ENCODE data around the gene MYLK.

Gene MYLK

DNA sequence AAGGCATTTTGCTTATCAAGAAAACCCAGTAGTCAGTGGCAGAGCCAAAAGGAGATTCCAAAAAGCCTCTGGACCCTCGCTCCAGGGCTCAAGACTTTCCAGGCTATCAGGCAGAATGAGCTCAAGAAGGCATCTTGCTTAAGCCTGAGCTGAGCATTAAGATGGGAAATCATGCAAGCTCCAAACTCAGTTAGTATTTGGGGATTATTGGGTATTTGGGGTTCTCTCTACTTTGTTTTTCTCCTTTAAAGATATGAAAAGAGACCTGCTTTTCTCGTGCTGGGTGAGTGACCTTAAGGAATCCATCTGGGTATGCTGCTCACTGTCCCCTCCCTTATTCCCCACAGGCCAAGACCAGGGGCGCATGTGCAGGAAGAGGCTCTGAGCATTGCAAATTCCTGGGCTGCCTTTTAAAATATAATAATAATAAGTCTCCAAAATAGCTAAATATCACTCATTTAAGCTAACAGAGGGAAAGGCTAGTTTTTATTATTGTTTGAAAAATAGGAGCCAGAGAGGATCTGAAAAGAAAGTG, 223.9 kb downstream of the MYLK start:
- DNase-seq: no peak

DNA sequence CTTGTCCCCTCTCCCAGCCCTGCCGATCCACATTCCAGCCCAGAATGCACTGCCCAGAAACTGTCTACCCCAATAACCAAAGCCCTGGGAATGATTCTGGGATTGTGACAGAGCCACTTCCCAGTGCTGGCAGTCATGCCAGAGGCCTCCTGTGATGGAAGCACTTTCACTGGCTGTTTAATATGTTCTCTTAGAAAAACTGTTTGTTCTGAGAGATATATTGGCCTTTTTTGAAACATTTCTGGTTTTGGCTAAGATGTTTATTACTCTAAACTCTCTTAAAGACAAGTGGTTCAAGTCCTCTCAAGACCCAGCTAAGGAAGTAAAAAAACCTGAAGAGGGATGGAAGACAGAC, 225.3 kb downstream of the MYLK start:
- DNase-seq: no peak

DNA sequence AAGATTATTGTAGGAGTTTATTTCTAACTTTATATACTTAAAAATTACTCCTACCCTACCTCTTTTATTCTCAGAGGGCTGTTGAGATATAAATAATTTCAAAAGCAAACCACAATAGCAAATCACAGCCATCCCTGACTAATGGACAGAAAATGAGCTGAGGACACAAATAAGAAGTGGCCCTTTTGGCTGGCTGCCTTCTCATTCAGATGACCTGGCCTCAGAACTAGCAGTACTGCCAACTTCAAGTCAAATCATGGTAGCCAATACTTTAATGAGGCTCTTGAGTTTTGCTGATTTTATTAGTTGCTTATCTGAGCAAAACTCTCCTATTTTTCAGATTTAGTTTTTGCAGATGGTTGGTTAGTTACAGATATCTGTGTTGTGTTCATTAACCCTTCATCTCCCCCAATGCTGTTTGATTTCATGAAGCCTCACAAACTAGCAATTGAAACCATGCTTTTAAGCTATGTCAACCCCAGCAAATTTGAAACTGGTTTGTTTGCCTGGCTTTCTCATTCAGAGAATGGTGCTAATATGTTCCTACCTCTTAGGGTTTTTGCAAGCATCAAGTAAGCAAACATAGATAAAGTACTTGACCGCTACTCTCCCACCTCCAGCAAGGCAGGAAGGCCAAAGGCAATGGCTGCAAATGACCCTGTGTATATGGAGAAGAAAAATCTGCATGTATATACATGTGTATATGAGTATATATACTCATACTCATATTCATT, 225.8 kb downstream of the MYLK start:
- DNase-seq: no peak

DNA sequence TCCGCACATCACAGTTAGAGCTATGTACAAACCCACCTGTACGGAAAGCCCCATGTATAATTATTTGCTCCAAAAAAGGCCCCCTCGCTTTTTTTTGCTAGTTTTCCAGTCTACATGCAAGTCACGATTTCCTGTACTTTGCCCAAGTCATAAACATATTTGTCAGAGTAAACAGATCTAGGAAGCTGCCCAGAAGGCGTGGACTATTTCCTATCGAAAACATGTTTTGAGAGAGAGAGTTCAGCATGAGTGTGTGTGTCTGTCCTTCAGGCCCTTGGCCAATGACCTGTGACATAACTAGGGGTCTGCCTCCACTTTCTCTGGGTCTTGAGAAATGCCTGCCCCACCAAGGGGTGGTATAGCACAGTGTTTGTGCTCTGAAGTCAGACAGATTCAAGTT, 226.6 kb downstream of the MYLK start:
- DNase-seq: no peak

DNA sequence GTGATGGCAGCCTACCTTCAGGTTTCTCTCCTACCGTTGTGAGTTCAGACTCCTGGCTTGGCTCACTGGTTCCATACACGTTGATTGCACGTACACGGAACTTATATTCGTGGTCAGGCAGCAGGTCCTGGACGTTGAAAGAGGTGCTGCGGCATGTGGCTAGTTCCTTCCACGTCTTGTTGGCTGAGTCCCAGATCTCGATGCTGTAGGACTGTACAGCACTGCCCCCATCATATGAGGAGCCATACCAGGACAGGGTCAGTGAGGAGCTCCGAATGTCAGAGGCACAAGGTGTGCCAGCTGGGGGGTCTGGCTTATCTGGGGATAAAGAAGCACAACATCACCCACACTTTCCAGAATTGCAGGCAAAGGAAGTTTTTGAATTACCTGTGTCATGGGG, 227.0 kb downstream of the MYLK start:
- no peak for DNase-seq

DNA sequence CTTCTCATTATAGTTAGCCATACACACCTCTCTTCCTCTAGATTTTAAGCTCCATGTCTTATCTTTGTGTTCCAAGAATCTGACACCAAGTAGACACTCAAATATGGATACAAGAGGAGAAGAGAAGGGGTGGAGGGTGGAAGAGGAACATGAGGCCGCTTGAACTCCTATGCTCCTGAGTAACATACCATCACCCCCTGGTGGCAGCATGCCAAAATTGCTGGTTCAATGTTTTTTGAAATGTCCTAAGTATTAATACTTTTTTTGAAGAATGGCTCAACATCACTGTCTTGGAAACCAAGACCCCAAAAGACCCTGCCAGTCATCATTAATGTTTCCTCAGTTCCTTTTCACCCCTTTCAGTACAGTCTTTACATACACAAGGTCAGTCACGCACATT, 227.4 kb downstream of the MYLK start:
- DNase-seq: no peak

DNA sequence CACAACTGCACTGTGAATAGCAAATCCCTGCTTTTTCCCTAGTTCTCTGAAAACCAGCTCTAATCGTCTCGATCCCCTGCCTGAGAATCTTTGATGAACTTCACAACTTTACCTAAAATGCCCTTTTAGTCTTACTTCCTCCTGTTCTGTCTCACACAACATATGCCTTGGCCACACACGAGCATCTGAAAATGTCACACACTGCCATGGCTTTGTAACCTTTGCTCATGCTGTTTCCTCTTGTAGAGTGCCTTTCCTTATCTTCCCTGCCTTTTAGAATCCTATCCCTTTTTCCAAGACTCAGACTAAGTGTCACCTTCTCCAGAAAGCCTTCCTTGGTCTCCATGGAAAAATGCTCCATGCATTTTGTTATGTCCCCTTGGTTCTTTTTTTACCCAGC, 227.9 kb downstream of the MYLK start:
- no peak for DNase-seq

DNA sequence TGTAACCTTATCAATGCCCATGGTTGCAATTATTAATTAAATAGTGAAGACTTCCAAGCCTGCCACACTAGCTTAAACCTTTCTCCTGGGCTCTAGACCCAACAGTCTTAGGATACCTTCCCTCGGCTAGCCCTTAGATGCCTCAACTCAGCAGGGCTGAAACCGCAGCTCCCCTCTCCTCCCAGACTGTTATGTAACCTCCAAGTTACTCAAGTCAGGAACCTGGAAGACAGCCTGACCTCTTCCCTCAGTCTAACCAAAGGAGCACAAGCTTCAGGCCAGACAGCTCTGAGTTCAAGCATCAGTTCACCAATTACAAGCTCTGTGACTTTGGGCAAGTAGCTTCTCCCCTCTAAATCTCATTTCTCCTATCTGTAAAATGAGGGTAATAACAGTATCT, 228.7 kb downstream of the MYLK start:
- DNase-seq: no peak

DNA sequence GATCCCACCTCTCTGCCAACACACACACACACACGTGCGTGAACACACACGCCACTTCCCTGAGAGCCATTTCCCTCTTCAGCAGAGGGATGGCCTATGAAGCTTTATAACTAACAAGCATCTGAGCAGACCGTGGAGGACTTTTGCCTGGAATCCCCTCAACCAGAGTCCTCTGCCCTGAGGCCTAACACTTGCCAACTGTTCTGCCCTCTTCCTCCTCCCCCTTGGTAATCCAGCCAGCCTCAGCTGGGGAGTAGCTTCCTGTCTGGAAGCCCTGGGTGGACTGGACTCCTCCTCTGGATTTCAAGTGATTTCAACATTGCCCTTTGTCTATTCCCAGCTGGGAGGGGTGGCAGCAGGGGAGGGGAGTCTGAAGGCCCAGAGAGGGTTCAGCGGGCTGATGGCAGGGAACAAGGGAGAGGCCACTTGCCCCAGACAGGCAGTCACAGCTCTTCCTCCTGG, 230.9 kb downstream of the MYLK start:
- DNase-seq: peak; percentile 15

DNA sequence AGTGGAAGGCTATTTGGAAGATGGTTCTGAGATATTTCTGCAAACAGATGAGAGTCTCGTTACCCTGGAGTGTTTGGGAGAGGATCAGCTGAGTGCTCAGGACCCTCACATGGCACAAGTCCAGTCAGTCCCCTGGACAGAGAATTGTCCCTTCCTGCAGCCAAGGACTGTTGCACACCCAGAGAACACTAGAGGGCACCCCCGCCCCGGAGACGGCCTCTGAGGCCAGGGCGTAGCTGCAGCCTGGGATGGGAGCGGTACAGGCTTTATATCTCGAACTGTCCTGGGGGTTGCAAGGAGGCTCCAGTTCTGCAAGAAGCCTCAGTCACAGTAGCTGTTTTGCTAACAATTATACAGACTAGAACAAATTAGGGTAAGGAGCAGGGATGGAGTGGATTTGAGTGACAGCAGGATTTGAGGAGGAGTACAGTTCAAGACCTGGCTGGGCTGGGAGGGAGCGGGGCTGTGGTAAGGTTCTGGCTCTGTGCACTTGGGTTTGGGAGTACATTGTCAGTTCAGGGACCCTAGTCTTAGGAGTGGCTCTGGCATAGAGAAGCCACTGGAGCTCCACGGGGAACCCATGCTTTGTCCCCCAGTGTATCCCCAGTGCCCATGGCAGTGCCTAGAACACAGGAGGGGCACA, 231.7 kb downstream of the MYLK start:
- peak; percentile 66 for DNase-seq

DNA sequence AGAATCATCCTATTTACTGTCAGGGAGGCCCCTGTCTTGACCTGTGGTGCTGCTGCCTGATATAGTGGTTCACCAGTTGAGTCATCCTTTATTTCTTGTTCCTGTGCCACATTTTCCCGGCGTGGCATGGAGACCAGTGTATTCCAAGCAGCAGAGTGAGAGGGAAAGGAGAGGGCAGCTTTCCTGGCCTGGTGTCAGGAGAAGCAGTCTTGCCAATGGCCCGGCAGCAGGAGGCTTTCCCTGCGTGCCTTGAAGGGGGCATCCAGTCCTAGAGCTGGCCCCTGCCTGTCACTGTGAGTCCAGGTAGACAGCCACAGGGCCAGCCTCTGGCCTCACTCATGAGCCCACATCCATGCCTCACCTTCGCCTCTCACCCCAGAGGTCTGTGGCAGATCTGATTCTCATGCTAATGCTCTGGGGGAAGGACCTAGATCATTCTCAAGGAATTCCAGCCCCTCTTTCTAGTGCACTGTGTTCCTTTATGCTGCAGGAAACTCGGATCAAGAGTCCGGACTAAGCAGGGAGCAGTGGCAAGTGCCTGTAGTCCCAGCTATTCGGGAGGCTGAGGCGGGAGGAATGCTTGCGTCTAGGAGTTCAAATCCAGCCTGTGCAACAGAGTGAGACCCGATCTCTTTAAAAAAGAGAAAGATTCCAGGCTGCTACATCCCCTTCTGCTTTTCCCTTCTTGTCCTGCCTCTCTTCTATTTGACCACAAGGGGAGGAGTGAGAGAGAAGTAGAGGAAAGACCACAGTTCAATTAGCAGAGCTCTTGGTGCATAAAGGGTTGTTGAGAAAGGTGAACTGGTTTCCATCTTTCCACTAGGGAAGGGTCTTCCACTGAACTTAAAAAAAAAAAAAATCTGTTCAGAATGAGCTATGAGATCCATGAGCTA, 232.4 kb downstream of the MYLK start:
- no peak for DNase-seq

DNA sequence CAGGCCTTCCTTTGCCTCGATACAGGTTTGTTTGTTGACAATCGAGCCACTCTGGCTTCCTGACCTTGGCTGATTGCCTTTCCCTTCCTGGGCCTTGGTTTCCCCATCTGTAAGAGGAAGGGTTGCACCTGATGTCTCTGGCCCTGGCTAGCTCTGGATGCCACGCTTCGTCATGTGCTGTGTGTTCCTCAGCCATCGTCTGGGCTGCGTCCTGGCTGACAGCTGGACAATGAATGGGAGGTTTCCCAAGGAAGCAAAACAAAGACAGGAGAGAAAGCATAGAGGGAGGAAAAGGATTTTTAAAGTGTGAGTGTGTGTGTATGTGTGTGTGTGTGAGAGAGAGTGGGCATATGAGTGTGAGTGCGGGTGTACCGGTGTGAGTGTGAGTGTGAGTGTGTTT, 234.0 kb downstream of the MYLK start:
- DNase-seq: no peak

DNA sequence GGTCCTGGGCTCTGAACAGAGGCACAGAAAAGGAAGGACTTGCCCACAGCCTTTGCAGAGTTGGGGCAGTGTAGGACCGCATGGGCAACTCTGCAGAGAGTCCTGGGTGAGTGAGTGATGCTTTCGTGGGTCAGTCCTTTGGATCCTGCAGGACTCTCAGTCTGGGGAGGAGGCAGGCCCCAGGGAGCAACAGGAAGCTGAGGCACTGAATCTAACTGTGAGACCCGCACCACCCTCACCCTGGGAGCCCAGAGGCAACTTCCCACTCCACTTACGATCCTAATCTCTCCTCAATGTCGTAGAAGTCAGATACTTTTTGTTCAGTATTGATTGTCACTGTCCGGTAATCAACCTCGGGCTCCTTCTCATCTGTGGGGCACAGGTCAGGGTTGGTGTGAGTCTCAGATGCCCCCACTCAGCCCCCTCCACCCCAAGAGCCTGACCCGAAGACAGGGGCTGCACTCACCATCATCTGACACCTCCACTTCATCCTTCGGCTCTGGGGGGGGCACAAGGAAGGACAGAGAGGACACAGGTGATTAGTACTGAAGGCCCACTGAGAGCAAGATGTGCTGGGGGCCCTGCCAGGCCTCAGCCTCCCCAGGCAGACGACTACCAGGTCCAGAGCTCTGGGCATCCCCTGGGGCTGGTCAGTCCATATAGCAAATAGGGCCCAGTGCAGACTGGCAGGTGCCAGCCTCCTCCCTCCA, 235.3 kb downstream of the MYLK start:
- no peak for DNase-seq

DNA sequence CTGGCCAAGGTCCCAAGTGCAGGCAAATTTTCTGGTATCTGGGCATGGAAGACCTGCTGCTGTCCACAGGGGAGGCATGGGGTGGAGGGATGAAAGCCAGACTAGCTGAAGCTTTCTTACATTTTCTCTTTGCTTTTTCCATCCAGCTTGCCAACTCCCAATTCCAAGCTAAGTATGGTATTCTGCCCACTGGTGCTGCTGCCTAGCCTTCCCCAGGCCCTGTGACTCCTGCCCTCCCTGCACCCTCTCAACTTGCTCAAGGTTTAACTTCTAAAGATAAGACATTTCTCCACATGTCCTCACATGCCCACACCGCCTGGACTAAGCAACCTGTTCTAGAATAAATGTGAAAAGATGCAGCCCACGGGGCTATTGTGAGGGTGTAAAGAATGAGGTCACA, 239.8 kb downstream of the MYLK start:
- no peak for DNase-seq

DNA sequence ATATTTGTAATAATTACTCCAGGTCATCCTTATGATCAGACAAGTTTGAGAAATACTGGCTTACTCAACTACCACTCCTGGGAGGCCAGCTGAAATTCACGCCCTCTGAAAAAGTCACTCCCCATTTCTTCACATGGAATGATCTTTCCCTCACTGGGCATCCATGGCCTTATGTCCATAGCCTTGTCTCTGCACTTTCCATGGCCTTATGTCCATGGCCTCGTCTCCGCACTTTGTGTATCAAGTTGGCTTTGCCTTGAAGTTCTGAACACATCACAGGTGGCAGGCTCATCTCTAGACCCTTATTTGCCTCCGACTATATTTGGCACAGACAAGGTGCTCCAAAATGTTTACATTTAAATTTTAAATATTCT, 241.2 kb downstream of the MYLK start:
- no peak for DNase-seq

DNA sequence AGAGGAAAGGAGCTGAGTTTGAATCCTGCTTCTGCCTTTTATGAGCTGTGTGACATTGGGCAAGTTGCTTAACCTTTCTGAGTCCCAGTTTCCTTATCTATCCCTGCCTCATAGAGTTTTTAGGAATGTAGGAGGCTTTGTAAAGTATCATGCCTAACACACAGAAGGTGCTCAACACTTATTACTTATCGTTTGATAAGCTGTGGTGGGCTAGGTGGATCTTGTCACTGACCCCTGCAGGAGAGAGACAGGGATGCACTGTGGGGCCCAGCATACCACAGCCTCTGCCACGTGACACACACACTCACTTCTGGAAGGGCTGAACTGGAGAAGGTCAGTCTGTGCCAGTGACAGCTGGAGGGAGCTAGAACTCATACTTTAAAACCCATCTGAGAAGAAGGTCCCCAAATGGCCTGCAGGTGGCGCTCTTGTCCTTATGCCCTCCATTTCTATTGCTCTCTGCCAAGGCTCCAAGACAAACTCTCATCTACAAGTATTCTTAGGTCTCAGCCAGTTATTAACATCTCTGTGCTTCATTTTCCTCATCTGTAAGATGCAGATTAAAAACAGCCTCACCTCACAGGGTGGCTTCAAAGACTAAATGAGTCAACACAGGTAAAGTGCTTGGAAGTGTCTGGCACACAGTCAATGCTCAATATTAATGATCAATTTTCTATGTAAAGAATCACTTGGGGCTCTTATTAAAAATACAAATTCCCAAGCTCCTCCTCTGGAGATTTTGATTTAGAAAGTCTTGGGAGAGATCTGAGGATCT, 241.8 kb downstream of the MYLK start:
- peak; percentile 70 for DNase-seq

DNA sequence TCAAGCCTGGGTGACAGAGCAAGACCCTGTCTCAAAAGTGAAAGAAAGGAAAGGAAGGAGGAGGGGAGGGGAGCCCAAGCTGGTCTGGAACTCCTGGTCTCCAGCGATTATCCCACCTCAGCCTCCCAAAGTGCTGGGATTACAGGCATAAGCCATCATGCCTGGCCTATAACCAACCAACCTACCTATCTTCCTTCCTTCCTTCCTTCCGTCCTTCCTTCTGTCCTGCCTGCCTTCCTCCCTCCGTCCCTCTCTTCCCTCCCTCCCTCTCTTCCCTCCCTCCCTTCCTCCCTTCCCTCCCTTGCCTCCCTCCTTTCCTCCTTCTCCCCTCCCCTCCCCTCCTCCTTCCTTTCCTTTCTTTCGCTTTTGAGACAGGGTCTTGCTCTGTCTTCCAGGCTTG, 242.6 kb downstream of the MYLK start:
- no peak for DNase-seq

DNA sequence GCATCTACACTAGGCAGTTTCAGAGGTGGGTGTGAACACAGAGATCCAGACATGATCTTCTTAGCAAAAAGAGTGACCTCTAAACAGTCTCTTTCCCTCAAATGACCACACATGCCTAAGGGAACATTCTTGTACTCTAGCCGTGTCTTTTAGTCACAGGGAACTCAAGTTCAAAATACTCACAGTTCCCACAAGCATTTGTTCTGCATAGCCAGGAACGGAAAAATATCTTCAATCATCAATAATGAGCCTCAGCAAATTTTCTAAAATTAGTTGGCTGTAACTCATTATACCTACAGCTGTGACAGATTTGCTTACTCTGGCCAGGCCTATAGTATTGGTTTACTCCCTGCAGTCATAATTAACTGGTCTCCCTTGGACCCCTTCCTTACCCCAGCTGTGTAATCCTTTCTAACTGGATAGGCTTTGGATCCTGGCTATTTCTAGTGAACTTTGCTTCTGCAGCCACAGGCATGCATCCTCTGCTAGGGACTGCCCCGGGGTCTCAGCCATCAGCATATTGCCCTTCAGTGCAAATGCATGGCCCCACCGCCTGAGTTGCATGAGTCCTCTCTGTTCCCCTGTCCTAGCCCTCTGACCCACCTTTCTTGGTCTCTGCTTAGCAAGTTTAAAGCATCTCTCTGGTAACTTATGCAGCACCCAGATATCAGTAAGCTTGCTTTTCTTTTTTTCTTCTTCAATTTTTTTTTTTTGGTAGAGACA, 243.2 kb downstream of the MYLK start:
- no peak for DNase-seq

DNA sequence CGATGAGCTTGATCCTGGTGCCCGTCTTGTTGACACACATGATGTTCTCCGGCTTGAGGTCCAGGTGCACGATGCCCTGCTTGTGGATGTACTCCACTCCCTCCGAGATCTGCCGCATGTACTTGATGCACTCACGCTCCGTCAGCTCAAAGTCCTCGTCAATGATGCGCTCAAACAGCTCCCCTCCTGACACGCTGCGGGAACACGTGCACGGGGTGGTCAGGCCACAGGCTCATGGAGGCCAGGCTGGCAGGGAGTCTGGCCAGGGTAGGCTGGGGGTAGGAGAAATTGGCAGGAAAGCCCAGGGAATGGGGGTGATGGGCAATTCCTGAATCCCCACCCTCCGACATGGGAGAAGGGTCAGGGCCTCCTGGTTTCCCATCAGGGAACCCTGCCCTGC, 243.8 kb downstream of the MYLK start:
- DNase-seq: no peak

DNA sequence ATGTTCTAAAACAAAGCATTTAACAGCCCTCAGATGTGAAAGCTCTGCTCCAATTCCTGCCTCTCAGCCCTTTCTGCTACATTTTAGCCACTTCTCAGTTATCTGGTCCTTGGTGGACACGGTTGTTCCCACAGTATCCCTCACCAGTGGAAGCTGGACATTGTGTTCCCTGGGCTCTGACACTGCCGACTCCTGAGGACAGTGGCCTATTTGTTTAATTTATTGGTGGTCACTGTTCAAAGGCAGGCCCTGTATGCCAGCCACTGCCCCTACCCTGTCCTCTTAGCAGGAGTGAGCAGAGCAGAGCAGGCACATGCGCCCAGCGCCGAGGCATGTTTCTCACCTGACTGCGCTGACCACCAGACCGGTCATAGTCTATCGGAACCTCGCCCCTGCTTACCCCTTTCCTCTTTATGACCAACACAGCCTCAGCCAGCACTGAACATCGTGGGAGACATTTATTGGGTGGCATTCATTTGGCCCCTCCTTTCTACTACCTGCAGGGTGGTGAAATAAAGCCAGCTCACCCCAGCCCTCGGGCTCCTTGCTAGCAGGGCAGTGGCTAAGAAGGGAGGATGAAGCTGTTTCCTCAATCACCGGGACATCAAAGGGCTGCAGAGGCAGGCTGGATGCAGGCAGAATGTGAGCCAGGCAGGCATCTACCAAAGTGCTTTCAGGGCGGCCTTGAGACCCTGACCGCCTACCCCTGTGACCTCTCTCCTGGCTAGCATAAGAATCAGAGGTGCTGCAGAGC, 245.0 kb downstream of the MYLK start:
- no peak for DNase-seq

DNA sequence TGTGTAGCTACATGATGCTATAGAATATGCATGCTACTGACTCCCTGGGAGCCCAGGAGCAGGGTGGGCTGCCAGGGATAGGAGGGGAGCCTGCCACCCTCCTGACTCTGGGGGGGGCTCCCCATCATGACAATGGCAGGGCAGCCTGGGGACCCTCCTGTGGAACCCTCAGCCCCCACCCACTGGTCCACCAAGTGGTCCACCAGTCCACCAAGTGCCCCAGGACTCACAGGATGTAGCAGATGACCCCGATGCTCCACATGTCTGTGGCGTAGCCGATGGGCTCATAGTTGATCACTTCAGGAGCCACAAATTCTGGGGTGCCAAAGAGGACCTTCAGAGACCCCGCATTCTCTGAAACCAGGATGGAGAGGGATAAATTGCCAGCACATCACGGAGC, 246.3 kb downstream of the MYLK start:
- no peak for DNase-seq

Data from inflammatory macrophage treated with lipopolysaccharide for 4 hours (primary cell).